DOHH2 (cell line): ENCODE results near the gene PPP1R18.

Source experiments
- H3F3A ChIP-seq: fragments of 200-600 bp; sonication (generic), shearing (Covaris generic); 2 replicates; pipeline ENCODE4 v1.6.0; 2016; ENCODE audit warnings: antibody characterized with exemption, mild to moderate bottlenecking; ENCODE audit not compliant: control insufficient read depth, insufficient read depth
- H3K27ac ChIP-seq: fragments of 200-600 bp; sonication (generic); 2 replicates; pipeline ENCODE4 v1.5.1; 2014; ENCODE audit warnings: low read depth, mild to moderate bottlenecking, low read length, moderate library complexity
- H3K27me3 ChIP-seq: fragments of 200-600 bp; sonication (generic); 2 replicates; pipeline ENCODE4 v1.6.1; 2014; ENCODE audit warnings: mild to moderate bottlenecking, low read length, mixed read lengths; ENCODE audit not compliant: control insufficient read depth
- H3K36me3 ChIP-seq: fragments of 200-600 bp; sonication (generic); 2 replicates; pipeline ENCODE4 v1.6.1; 2014; ENCODE audit warnings: mild to moderate bottlenecking, low read length, moderate library complexity, mixed read lengths; ENCODE audit not compliant: control insufficient read depth
- H3K4me1 ChIP-seq: fragments of 200-600 bp; sonication (generic); 2 replicates; pipeline ENCODE4 v1.6.1; 2014; ENCODE audit warnings: mild to moderate bottlenecking, low read length, mixed read lengths; ENCODE audit not compliant: control insufficient read depth
- H3K4me2 ChIP-seq: fragments of 200-600 bp; sonication (generic); 2 replicates; pipeline ENCODE4 v1.6.0; 2014; ENCODE audit warnings: mild to moderate bottlenecking, low read length, moderate library complexity
- H3K4me3 ChIP-seq: fragments of 200-600 bp; sonication (generic); 2 replicates; pipeline ENCODE4 v1.5.1; 2014; ENCODE audit warnings: mild to moderate bottlenecking, low read length, mixed read lengths
- H3K79me2 ChIP-seq: fragments of 200-600 bp; sonication (generic); 2 replicates; pipeline ENCODE4 v1.6.1; 2014; ENCODE audit warnings: mild to moderate bottlenecking, low read length, mixed read lengths; ENCODE audit not compliant: control insufficient read depth
- H3K9me2 ChIP-seq: fragments of 200-600 bp; sonication (generic); replicated peaks from 2 replicates; pipeline ENCODE4 v1.6.1; 2014; ENCODE audit warnings: mild to moderate bottlenecking, low read length, mixed read lengths; ENCODE audit not compliant: control insufficient read depth
- H3K9me3 ChIP-seq: fragments of 200-600 bp; sonication (generic); 2 replicates; pipeline ENCODE4 v1.6.1; 2014; ENCODE audit warnings: antibody characterized with exemption, low read length, mixed read lengths; ENCODE audit not compliant: control insufficient read depth, insufficient read depth
- H4K20me1 ChIP-seq: fragments of 200-600 bp; sonication (generic); 2 replicates; pipeline ENCODE4 v1.6.0; 2014; ENCODE audit warnings: low read depth, mild to moderate bottlenecking, antibody characterized with exemption, low read length, moderate library complexity; ENCODE audit not compliant: control insufficient read depth, insufficient read depth
- CTCF ChIP-seq: fragments of 200-600 bp; sonication (generic); IDR thresholded peaks from one replicate; pipeline ENCODE4 v1.5.1; 2014; ENCODE audit warnings: antibody characterized with exemption, mild to moderate bottlenecking, low read depth, low read length; ENCODE audit not compliant: poor library complexity, severe bottlenecking
- EZH2phosphoT487 ChIP-seq: fragments of 200-600 bp; sonication (generic); IDR thresholded peaks from 2 replicates; pipeline ENCODE4 v1.6.1; 2017; ENCODE audit warnings: borderline replicate concordance, mild to moderate bottlenecking, antibody characterized with exemption, low read length, moderate library complexity, mixed read lengths

PPP1R18 gene

GRCh38 chr6:30689985-30690384, 3.5 kb upstream of the PPP1R18 start:
- H4K20me1 ChIP-seq: no peaks in the 10 kb centered on the region
- H3K4me3 ChIP-seq: peak overlapping the region; percentile 88
- peak overlapping the region; percentile 82 for H3K4me2 ChIP-seq
- H3F3A ChIP-seq: peaks cover 15% of the 10 kb centered on the region
- no peaks in the 10 kb centered on the region for H3K9me2 ChIP-seq
- no peak for TF ChIP-seq EZH2phosphoT487
- TF ChIP-seq CTCF: no peak
- H3K9me3 ChIP-seq: no peaks in the 10 kb centered on the region
- H3K79me2 ChIP-seq: peaks cover 51% of the 10 kb centered on the region
- H3K27ac ChIP-seq: peak overlapping the region; percentile 90
- H3K4me1 ChIP-seq: peaks cover 43% of the 10 kb centered on the region
- no peaks in the 10 kb centered on the region for H3K27me3 ChIP-seq
- H3K36me3 ChIP-seq: peaks cover 36% of the 10 kb centered on the region

- Histone ChIP-seq H3K9me2 (no peaks in the 10 kb centered on the region), H3K4me2 (peak overlapping the region; percentile 82), H4K20me1 (no peaks in the 10 kb centered on the region), H3K27me3 (no peaks in the 10 kb centered on the region), H3K9me3 (no peaks in the 10 kb centered on the region), H3K4me3 (peak overlapping the region; percentile 88), H3K79me2 (peaks cover 59% of the 10 kb centered on the region), H3F3A (peaks cover 18% of the 10 kb centered on the region), H3K4me1 (peaks cover 43% of the 10 kb centered on the region), H3K27ac (peak overlapping the region; percentile 90), H3K36me3 (peaks cover 42% of the 10 kb centered on the region)
- TF ChIP-seq CTCF: no peak
- TF ChIP-seq EZH2phosphoT487: no peak
Measured at GRCh38 chr6:30689022-30689865, 2.8 kb upstream of the PPP1R18 start.

- no peaks in the 10 kb centered on the region for H4K20me1 ChIP-seq
- TF ChIP-seq EZH2phosphoT487 (no peak), CTCF (peak; percentile 59)
- H3K27ac ChIP-seq: peak overlapping the region; percentile 90
- H3K9me3 ChIP-seq: no peaks in the 10 kb centered on the region
- no peaks in the 10 kb centered on the region for H3K9me2 ChIP-seq
- no peaks in the 10 kb centered on the region for H3K27me3 ChIP-seq
- H3K4me3 ChIP-seq: peak overlapping the region; percentile 88
- peaks cover 24% of the 10 kb centered on the region for H3F3A ChIP-seq
- H3K36me3 ChIP-seq: peaks cover 49% of the 10 kb centered on the region
- H3K79me2 ChIP-seq: peaks cover 66% of the 10 kb centered on the region
- H3K4me1 ChIP-seq: peaks cover 43% of the 10 kb centered on the region
- H3K4me2 ChIP-seq: peak overlapping the region; percentile 82
Measured at GRCh38 chr6:30688569-30688968, 2.1 kb upstream of the PPP1R18 start.
